Smooth muscle cell (in vitro differentiated cells): ENCODE data around the gene PDIA2. TPM values are rescaled to one million over a fixed set of nuclear protein-coding genes. Genes with fewer than 3 reads are reported as not detected.

Source experiments
- DNase-seq: peaks from one replicate; lab custom pipeline; 2025; ENCODE audit not compliant: unreplicated experiment; lab: John Stamatoyannopoulos, UW
- H2AFZ ChIP-seq: fragments of 200-600 bp; sonication (generic); 2 replicates; pipeline ENCODE4 v1.6.0; 2016; ENCODE audit warnings: antibody characterized with exemption, low read depth, mild to moderate bottlenecking
- H3F3A ChIP-seq: fragments of 200-600 bp; sonication (generic); 2 replicates; pipeline ENCODE4 v1.6.0; 2017; ENCODE audit warnings: antibody characterized with exemption, low read depth
- H3K27ac ChIP-seq: fragments of 200-600 bp; sonication (generic); 2 replicates; pipeline ENCODE4 v1.5.1; 2016; ENCODE audit warnings: low read depth, mild to moderate bottlenecking
- H3K27me3 ChIP-seq: fragments of 200-600 bp; sonication (generic); 2 replicates; pipeline ENCODE4 v1.6.1; 2016; ENCODE audit warnings: low read depth, mild to moderate bottlenecking
- H3K36me3 ChIP-seq: fragments of 200-600 bp; sonication (generic); 2 replicates; pipeline ENCODE4 v1.5.1; 2016; ENCODE audit warnings: low read depth
- H3K4me1 ChIP-seq: fragments of 200-600 bp; sonication (generic); 2 replicates; pipeline ENCODE4 v1.5.1; 2016; ENCODE audit warnings: low read depth
- H3K4me2 ChIP-seq: fragments of 200-600 bp; sonication (generic); 2 replicates; pipeline ENCODE4 v1.6.0; 2016; ENCODE audit warnings: mild to moderate bottlenecking
- H3K4me3 ChIP-seq: fragments of 200-600 bp; sonication (generic); 2 replicates; pipeline ENCODE4 v1.5.1; 2016; ENCODE audit warnings: mild to moderate bottlenecking
- H3K79me2 ChIP-seq: fragments of 200-600 bp; sonication (generic); 2 replicates; pipeline ENCODE4 v1.6.0; 2016; ENCODE audit warnings: low read depth, mild to moderate bottlenecking
- H3K9ac ChIP-seq: fragments of 200-600 bp; sonication (generic); 2 replicates; pipeline ENCODE4 v1.6.0; 2016; ENCODE audit warnings: low read depth
- H3K9me3 ChIP-seq: fragments of 200-600 bp; sonication (generic); replicated peaks from 2 replicates; pipeline ENCODE4 v1.5.1; 2016; ENCODE audit warnings: low read depth
- H4K20me1 ChIP-seq: fragments of 200-600 bp; sonication (generic); 2 replicates; pipeline ENCODE4 v1.6.0; 2016; ENCODE audit warnings: low read depth
- WGBS: methylation state at CpG from one replicate; pipeline ENCODE4 v1.1.7; 2016; ENCODE audit warnings: low lambda C conversion rate; 5-methylcytosine and 5-hydroxymethylcytosine counted together
- polyA plus RNA-seq: library from polyadenylated mRNA; unstranded; fragments of >200 nt; fragmentation: Nextera tagmentation; extraction: Ambion mirVana; gene quantifications from 2 replicates; pipeline ENCODE4 v1.2.1, GENCODE V29; 2016
- total RNA-seq: library from RNA; depleted of rRNA; stranded (reverse); fragments of >200 nt; gene quantifications from 2 replicates; pipeline ENCODE4 v1.2.3, GENCODE V29; 2014
- TF ChIP-seq, protein P1 (sequence below): fragments of 200-600 bp; sonication (generic); IDR thresholded peaks from 2 replicates; pipeline ENCODE4 v1.5.1; 2017; ENCODE audit warnings: borderline replicate concordance, mild to moderate bottlenecking, antibody characterized with exemption; ENCODE audit not compliant: insufficient read depth, poor library complexity, severe bottlenecking

PDIA2 gene
- total and polyA plus RNA-seq, 2 experiments from 2014 or later, result 0.18 to 0.86 TPM

DNA sequence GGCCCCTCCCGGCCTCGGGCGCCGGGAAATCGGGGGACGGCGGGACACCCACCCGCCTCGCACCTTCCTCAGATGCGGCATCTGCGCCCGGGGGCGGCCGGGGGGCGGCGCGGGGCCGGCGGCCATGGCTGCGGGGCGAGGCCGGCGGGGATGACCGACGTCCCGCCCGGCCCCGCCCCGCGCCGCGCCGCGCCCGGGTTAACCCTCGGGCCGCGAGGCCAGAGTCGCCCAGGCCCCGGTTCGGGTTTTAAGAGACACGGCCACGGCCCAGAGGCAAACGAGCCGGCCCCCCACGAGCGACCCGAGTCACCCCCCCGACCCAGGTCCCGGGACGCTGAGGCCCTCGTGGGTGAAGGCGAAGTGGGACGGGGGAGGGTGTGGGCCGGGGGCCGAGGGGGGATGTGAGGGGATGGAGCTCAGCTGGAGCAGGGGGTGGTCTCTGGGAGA lies 7.2 kb upstream of the PDIA2 start, which contains the start of gene RGS11:
TSS of gene RGS11 (minus strand) at position 159 of the 447 bp plus-strand sequence. CDS start at position 126, 33 bp downstream.
- DNase-seq, result no peak

DNA sequence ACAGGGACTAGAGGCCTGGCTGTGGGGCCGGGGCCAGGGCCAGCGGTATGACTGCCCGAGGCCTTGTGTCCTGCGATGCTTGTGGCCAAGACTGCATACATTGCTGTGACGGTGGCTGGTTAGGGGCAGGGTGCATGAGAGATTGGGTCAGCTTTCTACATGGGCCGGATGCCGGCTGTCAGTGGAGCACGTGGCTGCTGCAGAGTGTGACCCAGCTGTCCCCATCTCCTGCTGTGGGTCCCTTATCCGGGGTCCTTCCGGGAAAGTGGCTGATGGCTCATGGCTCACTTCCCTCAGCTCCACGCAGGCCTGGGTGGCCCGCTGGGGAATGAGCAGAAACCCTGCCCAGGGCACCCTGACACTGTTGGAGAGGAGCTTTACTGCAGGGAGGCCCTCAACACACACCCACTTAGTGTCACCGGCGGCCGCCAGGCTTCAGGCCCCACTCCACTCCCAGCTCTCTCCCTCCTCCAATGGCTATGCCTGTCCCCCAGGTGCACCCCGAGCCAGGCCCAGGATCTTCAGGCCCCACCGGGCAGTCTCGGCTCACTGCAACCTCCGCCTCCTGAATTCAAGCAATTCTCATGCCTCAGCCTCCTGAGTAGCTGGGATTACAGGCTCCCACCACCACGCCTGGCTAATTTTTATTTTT lies 6.4 kb upstream of the PDIA2 start:
- Histone ChIP-seq H2AFZ (no peak overlapping the region), H3K36me3 (no peaks in the 10 kb centered on the region), H3K9me3 (no peaks in the 10 kb centered on the region), H3K4me3 (no peak overlapping the region), H3K4me1 (peaks cover 3% of the 10 kb centered on the region), H4K20me1 (no peaks in the 10 kb centered on the region), H3K79me2 (no peaks in the 10 kb centered on the region), H3K4me2 (peak overlapping the region; percentile 92), H3K27ac (no peak overlapping the region), H3F3A (no peaks in the 10 kb centered on the region), H3K9ac (no peak overlapping the region), H3K27me3 (peaks cover 27% of the 10 kb centered on the region)
- TF ChIP-seq, protein P1, sequence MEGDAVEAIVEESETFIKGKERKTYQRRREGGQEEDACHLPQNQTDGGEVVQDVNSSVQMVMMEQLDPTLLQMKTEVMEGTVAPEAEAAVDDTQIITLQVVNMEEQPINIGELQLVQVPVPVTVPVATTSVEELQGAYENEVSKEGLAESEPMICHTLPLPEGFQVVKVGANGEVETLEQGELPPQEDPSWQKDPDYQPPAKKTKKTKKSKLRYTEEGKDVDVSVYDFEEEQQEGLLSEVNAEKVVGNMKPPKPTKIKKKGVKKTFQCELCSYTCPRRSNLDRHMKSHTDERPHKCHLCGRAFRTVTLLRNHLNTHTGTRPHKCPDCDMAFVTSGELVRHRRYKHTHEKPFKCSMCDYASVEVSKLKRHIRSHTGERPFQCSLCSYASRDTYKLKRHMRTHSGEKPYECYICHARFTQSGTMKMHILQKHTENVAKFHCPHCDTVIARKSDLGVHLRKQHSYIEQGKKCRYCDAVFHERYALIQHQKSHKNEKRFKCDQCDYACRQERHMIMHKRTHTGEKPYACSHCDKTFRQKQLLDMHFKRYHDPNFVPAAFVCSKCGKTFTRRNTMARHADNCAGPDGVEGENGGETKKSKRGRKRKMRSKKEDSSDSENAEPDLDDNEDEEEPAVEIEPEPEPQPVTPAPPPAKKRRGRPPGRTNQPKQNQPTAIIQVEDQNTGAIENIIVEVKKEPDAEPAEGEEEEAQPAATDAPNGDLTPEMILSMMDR, result no peak
- DNase-seq, result no peak
- 87% methylated on average over 17 of the region's 20 CpGs for WGBS

More for the DNA sequence above, 7.2 kb upstream of the PDIA2 start, which contains the start of gene RGS11:
- peak within 1 kb of the TSS; percentile 92 for H3K4me2 ChIP-seq
- H4K20me1 ChIP-seq, result no peaks in the 10 kb centered on the region
- no peak within 1 kb of the TSS for H3K9ac ChIP-seq
- H3K36me3 ChIP-seq, result no peaks in the 10 kb centered on the region
- no peaks in the 10 kb centered on the region for H3K79me2 ChIP-seq
- peaks cover 20% of the 10 kb centered on the region for H3K27me3 ChIP-seq
- no peaks in the 10 kb centered on the region for H3F3A ChIP-seq
- 35% methylated on average over 5 of the region's 56 CpGs for WGBS
- H3K4me1 ChIP-seq, result peaks cover 3% of the 10 kb centered on the region
- H3K4me3 ChIP-seq, result peak within 1 kb of the TSS; percentile 54
- H3K27ac ChIP-seq, result no peak within 1 kb of the TSS
- TF ChIP-seq, protein P1, result no peak
- H2AFZ ChIP-seq, result no peak within 1 kb of the TSS
- H3K9me3 ChIP-seq, result no peaks in the 10 kb centered on the region

DNA sequence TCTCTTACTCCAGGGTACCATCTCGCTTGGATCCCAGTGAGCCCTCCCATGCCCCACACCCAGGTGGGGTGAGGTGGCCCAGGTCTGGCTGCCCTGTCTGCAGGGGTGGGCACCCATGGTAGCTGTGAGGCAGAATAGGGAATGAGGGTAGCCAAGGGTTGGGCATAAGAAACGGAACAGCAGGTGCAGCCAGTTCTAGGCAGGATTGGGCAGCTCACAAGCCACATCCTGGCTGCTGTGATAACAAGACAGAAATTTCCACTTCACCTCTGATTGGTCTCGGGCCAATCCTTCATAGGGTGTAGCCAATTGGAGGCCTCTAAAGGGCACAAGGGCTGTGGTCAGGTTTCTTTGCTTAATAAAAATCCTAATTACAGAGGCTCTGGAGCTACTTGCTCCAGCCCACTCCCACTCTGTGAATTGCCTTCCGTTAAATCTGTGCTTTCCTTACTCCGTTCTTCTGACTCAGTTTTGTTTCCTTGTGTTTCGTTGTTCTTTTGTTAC lies 4.0 kb upstream of the PDIA2 start:
- no peak for DNase-seq
- Histone ChIP-seq H2AFZ (no peak overlapping the region), H3K9me3 (no peaks in the 10 kb centered on the region), H3K4me2 (no peak overlapping the region), H3K4me3 (no peak overlapping the region), H3K27ac (no peak overlapping the region), H3K79me2 (no peaks in the 10 kb centered on the region), H3K9ac (no peak overlapping the region), H3F3A (no peaks in the 10 kb centered on the region), H3K27me3 (peaks cover 33% of the 10 kb centered on the region), H3K36me3 (no peaks in the 10 kb centered on the region), H3K4me1 (peaks cover 3% of the 10 kb centered on the region), H4K20me1 (no peaks in the 10 kb centered on the region)
- 74% methylated on average over 6 of the region's 6 CpGs for WGBS
- TF ChIP-seq, protein P1, result no peak
